CD8-positive, alpha-beta memory T cell (primary cell): ENCODE data around the gene TSPO2. TPM values are rescaled to one million over a fixed set of nuclear protein-coding genes. Genes with fewer than 3 reads are reported as not detected.
A peak's percentile ranks its signal among the peaks of the same experiment; 100 is the strongest.

ENCODE experiments used
- CTCF ChIA-PET: fragments of 350-600 bp; sonication (Branson Sonifier 250); formaldehyde crosslinking; loops from one replicate; lab custom pipeline; 2021; ENCODE audit warnings: antibody characterized with exemption; lab: Charles Lee
- POLR2A ChIA-PET: fragments of 350-600 bp; sonication (Branson Sonifier 250); formaldehyde crosslinking; loops from one replicate; lab custom pipeline; 2021; ENCODE audit warnings: antibody characterized with exemption; lab: Charles Lee
- DNase-seq, 5 donors: peaks; one replicate each; pipeline versions ENCODE4 v3.0.0 to v3.0.0-alpha.2; 2020 to 2022; ENCODE audit warnings: mixed read lengths in 1 of 5
- H3K27ac ChIP-seq: one replicate; pipeline ENCODE4 v1.7.0; 2013; ENCODE audit warnings: low read depth, mild to moderate bottlenecking, low read length, moderate library complexity
- H3K27me3 ChIP-seq: 2 replicates; pipeline ENCODE4 v1.7.0; 2013; ENCODE audit warnings: low read length, mild to moderate bottlenecking; ENCODE audit not compliant: insufficient read depth, poor library complexity, severe bottlenecking
- H3K36me3 ChIP-seq: 2 replicates; pipeline ENCODE4 v1.7.0; 2013; ENCODE audit warnings: mild to moderate bottlenecking, low read length, moderate library complexity; ENCODE audit not compliant: insufficient read depth
- H3K4me1 ChIP-seq: 2 replicates; pipeline ENCODE4 v1.7.0; 2013; ENCODE audit warnings: mild to moderate bottlenecking, low read length, moderate library complexity; ENCODE audit not compliant: insufficient read depth
- H3K4me3 ChIP-seq: 2 replicates; pipeline ENCODE4 v1.7.0; 2013; ENCODE audit warnings: mild to moderate bottlenecking, low read length
- H3K9me3 ChIP-seq: 2 replicates; pipeline ENCODE4 v1.7.0; 2013; ENCODE audit warnings: mild to moderate bottlenecking, low read length
- H3K27ac Mint-ChIP-seq, 8 donors: one replicate each; pipeline ENCODE4 v1.8.0; 2020 to 2021; ENCODE audit warnings: mixed read lengths in 8 of 8, mild to moderate bottlenecking in 6 of 8, inconsistent platforms in 3 of 8, moderate library complexity in 3 of 8
- H3K27me3 Mint-ChIP-seq, 2 donors: one replicate each; pipeline ENCODE4 v1.8.0; 2020 to 2021; ENCODE audit warnings: mixed read lengths in 2 of 2, mild to moderate bottlenecking in 1 of 2, moderate library complexity in 1 of 2
- H3K36me3 Mint-ChIP-seq, 3 donors: one replicate each; pipeline ENCODE4 v1.8.0; 2020 to 2021; ENCODE audit warnings: mixed read lengths in 3 of 3, inconsistent platforms in 1 of 3, mild to moderate bottlenecking in 1 of 3
- H3K4me1 Mint-ChIP-seq, 3 donors: one replicate each; pipeline ENCODE4 v1.8.0; 2020 to 2021; ENCODE audit warnings: mixed read lengths in 3 of 3, inconsistent platforms in 1 of 3, mild to moderate bottlenecking in 1 of 3
- H3K4me3 Mint-ChIP-seq, 7 donors: one replicate each; pipeline ENCODE4 v1.8.0; 2020 to 2021; ENCODE audit warnings: mixed read lengths in 7 of 7, mild to moderate bottlenecking in 6 of 7, moderate library complexity in 4 of 7, inconsistent platforms in 2 of 7
- H3K9me3 Mint-ChIP-seq, 5 donors: one replicate each; pipeline ENCODE4 v1.8.0; 2020 to 2022; ENCODE audit warnings: mixed read lengths in 5 of 5, mild to moderate bottlenecking in 3 of 5, moderate library complexity in 2 of 5, inconsistent platforms in 1 of 5
- polyA plus RNA-seq: library from polyadenylated mRNA; unstranded; fragments of 300-500 nt; fragmentation: Illumina TruSeq; gene quantifications from one replicate; pipeline ENCODE4 v1.2.3, GENCODE V29; 2021
- total RNA-seq, 2 experiments: library from RNA; stranded (reverse); gene quantifications; one replicate each; pipeline ENCODE4 v1.2.3, GENCODE V29; 2021

The TSPO2 gene
- total and polyA plus RNA-seq, 3 experiments from 2014 or later, result not detected

DNA sequence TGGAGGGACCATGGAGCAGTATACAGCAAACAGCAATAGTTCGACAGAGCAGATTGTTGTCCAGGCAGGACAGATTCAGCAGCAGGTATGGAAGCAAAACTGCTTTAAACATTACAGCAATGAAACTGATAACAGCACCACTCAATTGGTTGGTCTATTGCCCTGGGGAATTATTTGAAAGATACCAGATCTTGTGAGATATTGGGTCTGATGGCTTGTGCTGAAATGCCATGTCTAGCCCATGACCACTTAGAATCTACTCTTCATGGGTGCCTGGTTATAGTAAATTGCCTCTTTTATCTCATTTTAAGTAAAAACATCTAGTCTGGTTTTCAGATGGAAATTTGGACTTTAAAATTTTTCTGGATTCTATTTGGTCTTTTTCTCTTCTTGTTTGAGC is 36.8 kb downstream of the TSPO2 start:
- Histone ChIP-seq H3K4me1 (peaks cover 53% of the 10 kb centered on the region), H3K27ac (no peak overlapping the region), H3K27me3 (no peaks in the 10 kb centered on the region), H3K36me3 (peaks cover 20% of the 10 kb centered on the region), H3K4me3 (no peak overlapping the region), H3K9me3 (no peaks in the 10 kb centered on the region)
- no peak for DNase-seq
- Mint-ChIP-seq H3K27me3 (no peaks in the 10 kb centered on the region), H3K4me1 (peaks cover 72 to 97% (median 93%) of the 10 kb centered on the region in 3 donors), H3K9me3 (no peaks in the 10 kb centered on the region), H3K27ac (peak overlapping the region in 7 of 8 donors; percentile 7 to 85 (median 53)), H3K36me3 (peaks cover 14 to 59% (median 21%) of the 10 kb centered on the region in 3 donors), H3K4me3 (peak overlapping the region in 1 of 7 donors; percentile 10)
- CTCF ChIA-PET, result interaction anchor here (1.0 kb wide), 1 partner anchor 51 kb away, joined by 3 read pairs; no protein-coding TSS in a partner anchor
- POLR2A ChIA-PET, result no interaction called here

GRCh38 chr6:41080621-41081020 is 38.4 kb downstream of the TSPO2 start:
- H3K9me3 Mint-ChIP-seq, result no peaks in the 10 kb centered on the region
- peak overlapping the region; percentile 59 to 85 (median 77) for H3K4me3 Mint-ChIP-seq
- Histone ChIP-seq H3K4me1 (peaks cover 38% of the 10 kb centered on the region), H3K4me3 (peak overlapping the region; percentile 23), H3K27ac (no peak overlapping the region), H3K9me3 (no peaks in the 10 kb centered on the region), H3K27me3 (no peaks in the 10 kb centered on the region), H3K36me3 (peaks cover 30% of the 10 kb centered on the region)
- peaks cover 61 to 85% (median 82%) of the 10 kb centered on the region in 3 donors for H3K4me1 Mint-ChIP-seq
- CTCF ChIA-PET, result no interaction called here
- H3K27ac Mint-ChIP-seq, result peak overlapping the region; percentile 49 to 94 (median 88)
- peaks cover 17 to 68% (median 26%) of the 10 kb centered on the region in 3 donors for H3K36me3 Mint-ChIP-seq
- POLR2A ChIA-PET, result no interaction called here
- H3K27me3 Mint-ChIP-seq, result no peaks in the 10 kb centered on the region
- DNase-seq, result peak in 3 of 5 donors; percentile 4 to 49 (median 41)

- CTCF ChIA-PET, result no interaction called here
- Histone ChIP-seq H3K9me3 (no peaks in the 10 kb centered on the region), H3K4me1 (peaks cover 31% of the 10 kb centered on the region), H3K4me3 (no peak overlapping the region), H3K27ac (no peak overlapping the region), H3K36me3 (peaks cover 43% of the 10 kb centered on the region), H3K27me3 (no peaks in the 10 kb centered on the region)
- no peak for DNase-seq
- peaks cover 52 to 68% (median 65%) of the 10 kb centered on the region in 3 donors for H3K4me1 Mint-ChIP-seq
- peak overlapping the region in 2 of 8 donors; percentile 1 to 31 for H3K27ac Mint-ChIP-seq
- H3K4me3 Mint-ChIP-seq, result peak overlapping the region in 1 of 7 donors; percentile 31
- peaks cover 20 to 87% (median 29%) of the 10 kb centered on the region in 3 donors for H3K36me3 Mint-ChIP-seq
- H3K27me3 Mint-ChIP-seq, result no peaks in the 10 kb centered on the region
- H3K9me3 Mint-ChIP-seq, result no peaks in the 10 kb centered on the region
- POLR2A ChIA-PET, result no interaction called here
Measured at GRCh38 chr6:41083072-41083471, 40.8 kb downstream of the TSPO2 start.

DNA sequence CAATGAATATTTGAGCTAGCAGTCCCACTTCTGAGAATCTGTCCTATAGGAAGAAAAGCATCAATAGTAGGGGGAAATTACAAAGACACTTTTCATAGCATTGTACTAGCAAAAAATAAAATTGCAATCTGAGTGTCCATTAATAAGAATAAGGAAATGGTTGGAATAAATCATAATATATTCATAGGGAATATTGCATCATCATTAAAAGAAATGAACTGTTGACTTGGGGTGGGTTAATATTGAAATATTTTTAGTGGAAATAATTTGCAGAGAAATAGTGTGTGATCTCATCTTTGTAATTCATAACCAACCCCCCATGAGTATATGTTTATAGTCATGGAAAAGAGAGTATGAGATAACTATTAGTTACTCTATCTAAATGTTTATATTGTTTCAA is 42.9 kb downstream of the TSPO2 start:
- CTCF ChIA-PET, result no interaction called here
- no peak for DNase-seq
- H3K4me3 Mint-ChIP-seq, result no peak overlapping the region
- H3K27me3 Mint-ChIP-seq, result no peaks in the 10 kb centered on the region
- peaks cover 23% of the 10 kb centered on the region for H3K4me1 ChIP-seq
- peak overlapping the region in 2 of 8 donors; percentile 21 to 52 for H3K27ac Mint-ChIP-seq
- peaks cover 12 to 88% (median 32%) of the 10 kb centered on the region in 3 donors for H3K36me3 Mint-ChIP-seq
- H3K27me3 ChIP-seq, result no peaks in the 10 kb centered on the region
- POLR2A ChIA-PET, result no interaction called here
- no peak overlapping the region for H3K27ac ChIP-seq
- no peak overlapping the region for H3K4me3 ChIP-seq
- no peaks in the 10 kb centered on the region for H3K9me3 ChIP-seq
- peaks cover 36% of the 10 kb centered on the region for H3K36me3 ChIP-seq
- H3K4me1 Mint-ChIP-seq, result peaks cover 41 to 52% (median 48%) of the 10 kb centered on the region in 3 donors
- H3K9me3 Mint-ChIP-seq, result no peaks in the 10 kb centered on the region

DNA sequence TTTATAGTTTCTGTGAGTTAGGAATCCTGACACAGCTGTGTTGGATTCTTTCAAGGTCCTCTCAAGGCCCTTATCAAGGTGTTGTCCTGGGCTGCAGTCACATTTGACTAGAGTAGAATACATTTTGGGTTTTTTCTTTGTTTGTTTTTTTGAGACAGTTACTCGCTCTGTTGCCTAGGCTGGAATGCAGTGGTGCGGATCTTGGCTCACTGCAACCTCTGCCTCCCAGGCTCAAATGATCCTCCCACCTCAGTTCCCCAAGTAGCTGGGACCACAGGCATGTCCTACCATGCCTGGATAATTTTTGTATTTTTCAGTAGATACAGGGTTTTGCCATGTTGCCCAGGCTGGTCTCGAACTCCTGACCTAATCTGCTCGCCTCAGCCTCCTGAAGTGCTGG is 46.2 kb downstream of the TSPO2 start:
- H3K9me3 ChIP-seq, result no peaks in the 10 kb centered on the region
- Mint-ChIP-seq H3K27ac (peak overlapping the region in 2 of 8 donors; percentile 11 to 72), H3K4me1 (peaks cover 15 to 21% (median 17%) of the 10 kb centered on the region in 3 donors), H3K9me3 (no peaks in the 10 kb centered on the region), H3K36me3 (peaks cover 12 to 90% (median 33%) of the 10 kb centered on the region in 3 donors), H3K4me3 (no peak overlapping the region), H3K27me3 (no peaks in the 10 kb centered on the region)
- no peak for DNase-seq
- CTCF ChIA-PET, result interaction anchor here (0.6 kb wide), 1 partner anchor 24 kb away, joined by 3 read pairs; no protein-coding TSS in a partner anchor
- H3K36me3 ChIP-seq, result peaks cover 61% of the 10 kb centered on the region
- POLR2A ChIA-PET, result no interaction called here
- no peaks in the 10 kb centered on the region for H3K27me3 ChIP-seq
- no peak overlapping the region for H3K4me3 ChIP-seq
- H3K4me1 ChIP-seq, result no peaks in the 10 kb centered on the region
- no peak overlapping the region for H3K27ac ChIP-seq

- peaks cover 68% of the 10 kb centered on the region for H3K36me3 ChIP-seq
- Mint-ChIP-seq H3K27ac (peak overlapping the region in 3 of 8 donors; percentile 17 to 79 (median 38)), H3K9me3 (no peaks in the 10 kb centered on the region), H3K27me3 (no peaks in the 10 kb centered on the region), H3K4me1 (peaks cover 4 to 5% (median 4%) of the 10 kb centered on the region in 3 donors), H3K36me3 (peaks cover 11 to 90% (median 29%) of the 10 kb centered on the region in 3 donors), H3K4me3 (no peak overlapping the region)
- DNase-seq, result no peak
- H3K27ac ChIP-seq, result no peak overlapping the region
- H3K4me1 ChIP-seq, result no peaks in the 10 kb centered on the region
- POLR2A ChIA-PET, result no interaction called here
- no peaks in the 10 kb centered on the region for H3K27me3 ChIP-seq
- CTCF ChIA-PET, result interaction anchor here (1.3 to 1.5 kb wide), 2 partner anchors 9 to 19 kb away, joined by 3 read pairs; partner anchors contain the start of genes NFYA and OARD1
- no peaks in the 10 kb centered on the region for H3K9me3 ChIP-seq
- no peak overlapping the region for H3K4me3 ChIP-seq
Measured at GRCh38 chr6:41090841-41091761, 48.8 kb downstream of the TSPO2 start.

- Mint-ChIP-seq H3K27ac (peak overlapping the region in 1 of 8 donors; percentile 78), H3K27me3 (no peaks in the 10 kb centered on the region), H3K4me1 (peaks cover 0 to 4% (median 3%) of the 10 kb centered on the region in 3 donors), H3K4me3 (no peak overlapping the region), H3K9me3 (no peaks in the 10 kb centered on the region), H3K36me3 (peaks cover 11 to 92% (median 33%) of the 10 kb centered on the region in 3 donors)
- no peaks in the 10 kb centered on the region for H3K9me3 ChIP-seq
- POLR2A ChIA-PET, result no interaction called here
- H3K4me3 ChIP-seq, result no peak overlapping the region
- CTCF ChIA-PET, result interaction anchor here (1.0 to 1.5 kb wide), 3 partner anchors 10 to 213 kb away, joined by 3 read pairs; partner anchors contain the start of genes NFYA and OARD1
- no peaks in the 10 kb centered on the region for H3K4me1 ChIP-seq
- H3K27ac ChIP-seq, result no peak overlapping the region
- H3K27me3 ChIP-seq, result no peaks in the 10 kb centered on the region
- no peak for DNase-seq
- peaks cover 77% of the 10 kb centered on the region for H3K36me3 ChIP-seq
Measured at GRCh38 chr6:41092421-41093140, 50.3 kb downstream of the TSPO2 start.
